Measurements from ENCODE around the gene CHST9. TPM values are rescaled to one million over a fixed set of nuclear protein-coding genes. Genes with fewer than 3 reads are reported as not detected.
"Not testable (repeated sequence)": the region's sequence is repeated elsewhere in the genome, so short reads cannot be mapped to it uniquely, and the experiment has no call there.

CHST9 gene
- total and polyA plus RNA-seq, 9 donors, result 0.09 to 0.47 (median 0.33) TPM

DNA sequence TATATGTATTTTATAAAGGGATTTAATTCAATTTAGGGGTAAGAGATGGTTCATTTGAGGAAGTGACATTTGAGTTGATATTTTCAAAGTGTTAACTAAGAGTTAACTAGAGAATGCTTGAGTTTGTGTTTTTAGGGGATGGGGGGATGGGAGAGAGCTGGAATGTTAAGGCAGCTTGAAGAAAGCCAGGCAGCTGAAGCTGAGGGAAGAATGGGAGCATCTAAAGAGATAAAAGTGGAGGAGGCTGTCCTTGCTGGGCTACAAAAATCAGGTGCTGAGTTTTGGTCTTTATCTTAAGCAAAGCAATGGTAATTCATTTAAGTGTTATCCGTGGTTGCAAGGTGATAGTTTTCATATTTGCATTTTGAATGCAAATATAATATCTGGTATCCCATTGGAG lies 9.2 kb downstream of the CHST9 start:
- Histone ChIP-seq H3K4me3 (ENCODE audit: low read length) (no peak overlapping the region), H3K27ac (ENCODE audit: low read length) (no peak overlapping the region), H3K36me3 (ENCODE audit: control insufficient read depth, insufficient read depth, low read length) (no peaks in the 10 kb centered on the region), H3K27me3 (ENCODE audit: control insufficient read depth, insufficient read depth, low read length) (no peaks in the 10 kb centered on the region), H3K9me3 (replicated peaks; ENCODE audit: control insufficient read depth, low read depth, low read length) (no peaks in the 10 kb centered on the region), H3K4me1 (ENCODE audit: control insufficient read depth, insufficient read depth, low read length) (no peaks in the 10 kb centered on the region)
- DNase-seq, result no peak
- WGBS (ENCODE audit: insufficient coverage), result no CpG with 5 or more reads among the region's 1 CpG

DNA sequence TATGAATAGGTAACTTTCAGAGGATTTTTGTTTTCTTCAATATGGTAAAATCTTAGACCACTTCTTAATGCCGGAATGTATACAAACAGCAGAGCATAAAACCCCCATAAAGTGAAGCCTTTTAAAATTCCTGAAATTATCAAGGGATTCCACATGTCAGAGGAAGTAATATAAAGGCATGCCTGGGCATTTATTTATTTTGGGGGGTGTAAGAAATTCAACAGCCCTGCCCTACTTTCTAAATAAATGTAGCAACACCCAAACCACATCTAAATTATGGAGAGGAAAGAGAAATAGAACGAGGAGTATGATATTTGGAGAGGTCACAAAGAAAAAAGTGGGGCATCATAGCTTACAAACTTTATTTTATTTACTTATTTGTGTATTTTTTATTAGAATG lies 9.9 kb downstream of the CHST9 start:
- Histone ChIP-seq H3K4me1 (ENCODE audit: control insufficient read depth, insufficient read depth, low read length) (no peaks in the 10 kb centered on the region), H3K4me3 (ENCODE audit: low read length) (no peak overlapping the region), H3K27me3 (ENCODE audit: control insufficient read depth, insufficient read depth, low read length) (no peaks in the 10 kb centered on the region), H3K36me3 (ENCODE audit: control insufficient read depth, insufficient read depth, low read length) (no peaks in the 10 kb centered on the region), H3K9me3 (replicated peaks; ENCODE audit: control insufficient read depth, low read depth, low read length) (no peaks in the 10 kb centered on the region), H3K27ac (ENCODE audit: low read length) (no peak overlapping the region)
- no peak for DNase-seq
- WGBS (ENCODE audit: insufficient coverage), result no CpG with 5 or more reads among the region's 2 CpGs

DNA sequence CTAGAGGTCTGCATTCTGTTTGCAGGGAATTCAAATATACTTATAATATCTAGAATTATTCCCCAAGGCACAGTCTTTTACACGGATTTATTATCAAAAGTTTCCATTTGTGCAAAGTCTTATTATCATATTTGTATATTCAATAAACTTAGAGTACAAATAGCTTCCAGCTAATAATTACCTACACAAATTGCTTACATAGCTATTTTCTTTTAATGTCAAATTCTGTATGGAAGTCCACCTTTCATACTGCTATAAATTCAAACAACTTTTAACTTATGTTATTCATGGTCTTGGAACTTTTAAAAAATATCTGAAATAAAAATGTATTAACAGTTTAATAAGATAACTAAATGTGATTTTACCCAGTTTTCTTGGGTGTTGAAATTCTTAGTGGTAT lies 13.1 kb downstream of the CHST9 start:
- H3K27me3 ChIP-seq (ENCODE audit: control insufficient read depth, insufficient read depth, low read length), result no peaks in the 10 kb centered on the region
- no CpG with 5 or more reads among the region's 1 CpG for WGBS (ENCODE audit: insufficient coverage)

DNA sequence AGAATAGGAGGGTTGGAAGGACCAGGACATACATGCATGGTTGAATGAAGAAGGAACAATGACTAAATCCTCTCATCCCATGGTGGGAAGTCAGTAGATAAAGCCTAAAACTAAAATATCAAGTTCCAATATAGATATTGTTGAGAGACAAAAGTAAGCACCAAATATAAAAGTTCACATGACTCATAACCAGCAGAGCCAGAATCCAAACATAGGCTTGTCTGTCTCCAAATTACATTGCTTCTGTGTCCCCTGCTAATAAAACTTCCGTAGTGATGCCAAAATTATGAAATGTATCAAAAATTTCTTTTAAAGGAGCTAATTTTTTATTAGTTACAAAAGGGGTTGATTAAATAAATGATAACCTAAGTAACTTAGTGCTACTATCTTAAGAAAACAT lies 19.7 kb downstream of the CHST9 start:
- H3K4me3 ChIP-seq (ENCODE audit: low read length), result no peak overlapping the region
- no CpG with 5 or more reads among the region's 1 CpG for WGBS (ENCODE audit: insufficient coverage)

More for the DNA sequence above, 13.1 kb downstream of the CHST9 start:
- H3K27ac ChIP-seq (ENCODE audit: low read length), result no peak overlapping the region
- no peak for DNase-seq
- H3K4me3 ChIP-seq (ENCODE audit: low read length), result no peak overlapping the region
- H3K4me1 ChIP-seq (ENCODE audit: control insufficient read depth, insufficient read depth, low read length), result no peaks in the 10 kb centered on the region
- H3K9me3 ChIP-seq (replicated peaks; ENCODE audit: control insufficient read depth, low read depth, low read length), result no peaks in the 10 kb centered on the region
- no peaks in the 10 kb centered on the region for H3K36me3 ChIP-seq (ENCODE audit: control insufficient read depth, insufficient read depth, low read length)

DNA sequence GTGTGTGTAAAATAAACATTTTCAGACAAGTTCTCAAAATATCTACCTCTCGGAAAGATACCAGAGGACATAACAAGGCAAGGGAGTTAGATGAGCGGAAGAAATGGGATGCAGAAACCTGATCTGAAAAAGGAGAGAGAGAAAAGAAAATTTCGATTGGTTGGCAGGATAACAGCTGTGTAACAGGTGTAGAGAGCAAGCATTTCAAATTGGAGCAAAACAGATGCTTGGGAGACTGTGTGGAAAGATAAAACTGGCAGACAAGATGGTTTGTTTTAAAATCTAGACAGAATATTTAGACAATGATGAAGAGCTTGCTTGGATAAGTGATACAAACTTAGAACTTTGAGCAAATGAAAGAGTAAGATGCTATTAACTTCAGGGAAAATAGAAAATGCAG lies 20.2 kb downstream of the CHST9 start:
- 70% methylated on average over 2 of the region's 3 CpGs for WGBS (ENCODE audit: insufficient coverage)
- Histone ChIP-seq H3K27ac (ENCODE audit: low read length) (no peak overlapping the region), H3K9me3 (replicated peaks; ENCODE audit: control insufficient read depth, low read depth, low read length) (no peaks in the 10 kb centered on the region), H3K27me3 (ENCODE audit: control insufficient read depth, insufficient read depth, low read length) (no peaks in the 10 kb centered on the region), H3K4me3 (ENCODE audit: low read length) (no peak overlapping the region), H3K4me1 (ENCODE audit: control insufficient read depth, insufficient read depth, low read length) (no peaks in the 10 kb centered on the region), H3K36me3 (ENCODE audit: control insufficient read depth, insufficient read depth, low read length) (no peaks in the 10 kb centered on the region)
- DNase-seq, result peak; percentile 7

More for the DNA sequence above, 19.7 kb downstream of the CHST9 start:
- no peak for DNase-seq
- Histone ChIP-seq H3K27ac (ENCODE audit: low read length) (no peak overlapping the region), H3K27me3 (ENCODE audit: control insufficient read depth, insufficient read depth, low read length) (no peaks in the 10 kb centered on the region), H3K9me3 (replicated peaks; ENCODE audit: control insufficient read depth, low read depth, low read length) (no peaks in the 10 kb centered on the region), H3K4me1 (ENCODE audit: control insufficient read depth, insufficient read depth, low read length) (no peaks in the 10 kb centered on the region), H3K36me3 (ENCODE audit: control insufficient read depth, insufficient read depth, low read length) (no peaks in the 10 kb centered on the region)

DNA sequence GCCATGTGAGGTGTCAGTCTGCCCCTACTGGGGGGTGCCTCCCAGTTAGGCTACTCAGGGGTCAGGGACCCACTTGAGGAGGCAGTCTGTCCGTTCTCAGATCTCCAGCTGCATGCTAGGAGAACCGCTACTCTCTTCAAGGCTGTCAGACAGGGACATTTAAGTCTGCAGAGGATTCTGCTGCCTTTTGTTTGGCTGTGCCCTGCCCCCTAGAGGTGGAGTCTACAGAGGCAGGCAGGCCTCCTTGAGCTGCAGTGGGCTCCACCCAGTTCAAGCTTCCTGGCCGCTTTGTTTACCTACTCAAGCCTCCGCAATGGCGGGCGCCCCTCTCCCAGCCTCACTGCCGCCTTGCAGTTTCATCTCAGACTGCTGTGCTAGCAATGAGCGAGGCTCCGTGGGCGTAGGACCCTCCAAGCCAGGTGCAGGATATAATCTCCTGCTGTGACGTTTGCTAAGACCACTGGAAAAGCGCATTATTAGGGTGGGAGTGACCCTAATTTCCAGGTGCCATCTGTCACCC lies 21.9 kb downstream of the CHST9 start:
- H3K4me1 ChIP-seq (ENCODE audit: control insufficient read depth, insufficient read depth, low read length); DNase-seq: not testable (repeated sequence)
- 97% methylated on average over 8 of the region's 12 CpGs for WGBS (ENCODE audit: insufficient coverage)

DNA sequence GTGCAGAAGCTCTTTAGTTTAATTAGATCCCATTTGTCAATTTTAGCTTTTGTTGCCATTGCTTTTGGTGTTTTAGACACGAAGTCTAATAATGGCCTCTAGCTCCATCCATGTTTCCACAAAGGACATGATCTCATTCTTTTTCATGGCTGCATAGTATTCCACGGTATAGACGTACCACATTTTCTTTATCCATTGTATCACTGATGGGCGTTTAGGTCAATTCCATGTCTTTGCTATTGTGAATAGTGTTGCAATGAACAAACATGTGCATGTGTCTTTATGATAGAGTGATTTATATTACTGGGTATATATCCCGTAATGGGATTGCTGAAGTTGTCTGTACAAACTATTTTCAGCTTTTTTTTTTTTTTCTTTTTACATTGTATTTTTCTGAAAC lies 35.9 kb downstream of the CHST9 start:
- WGBS (ENCODE audit: insufficient coverage), result no CpG with 5 or more reads among the region's 5 CpGs
- not testable (repeated sequence) for H3K36me3 ChIP-seq (ENCODE audit: control insufficient read depth, insufficient read depth, low read length); H3K4me1 ChIP-seq (ENCODE audit: control insufficient read depth, insufficient read depth, low read length); H3K27me3 ChIP-seq (ENCODE audit: control insufficient read depth, insufficient read depth, low read length); H3K27ac ChIP-seq (ENCODE audit: low read length); H3K4me3 ChIP-seq (ENCODE audit: low read length); H3K9me3 ChIP-seq (replicated peaks; ENCODE audit: control insufficient read depth, low read depth, low read length); DNase-seq

More for the DNA sequence above, 21.9 kb downstream of the CHST9 start:
- not testable (repeated sequence) for H3K27me3 ChIP-seq (ENCODE audit: control insufficient read depth, insufficient read depth, low read length); H3K36me3 ChIP-seq (ENCODE audit: control insufficient read depth, insufficient read depth, low read length); H3K9me3 ChIP-seq (replicated peaks; ENCODE audit: control insufficient read depth, low read depth, low read length); H3K27ac ChIP-seq (ENCODE audit: low read length); H3K4me3 ChIP-seq (ENCODE audit: low read length)

DNA sequence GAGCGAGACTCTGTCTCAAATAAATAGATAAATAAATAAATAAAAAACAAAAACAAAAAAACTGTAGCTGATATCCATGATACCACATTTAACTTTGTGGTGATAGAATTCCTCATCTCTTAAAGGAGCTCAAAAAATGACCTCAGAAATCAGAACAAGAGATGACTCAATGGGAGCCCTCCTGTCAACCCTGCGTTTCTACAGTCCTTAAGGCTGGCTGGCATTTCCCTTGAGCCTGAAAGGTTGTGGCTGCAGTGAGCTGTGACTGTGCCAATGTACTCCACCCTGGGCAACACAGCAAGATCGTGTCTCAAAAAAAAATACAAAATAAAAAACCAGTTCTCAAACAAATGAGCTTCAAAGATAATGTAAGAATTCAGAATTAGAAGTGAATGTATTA lies 40.4 kb downstream of the CHST9 start:
- H3K36me3 ChIP-seq (ENCODE audit: control insufficient read depth, insufficient read depth, low read length), result no peaks in the 10 kb centered on the region
- H3K4me1 ChIP-seq (ENCODE audit: control insufficient read depth, insufficient read depth, low read length), result no peaks in the 10 kb centered on the region
- no peak for DNase-seq
- no peaks in the 10 kb centered on the region for H3K27me3 ChIP-seq (ENCODE audit: control insufficient read depth, insufficient read depth, low read length)
- no CpG with 5 or more reads among the region's 3 CpGs for WGBS (ENCODE audit: insufficient coverage)
- peaks cover 3% of the 10 kb centered on the region for H3K9me3 ChIP-seq (replicated peaks; ENCODE audit: control insufficient read depth, low read depth, low read length)
- no peak overlapping the region for H3K4me3 ChIP-seq (ENCODE audit: low read length)
- H3K27ac ChIP-seq (ENCODE audit: low read length), result no peak overlapping the region

DNA sequence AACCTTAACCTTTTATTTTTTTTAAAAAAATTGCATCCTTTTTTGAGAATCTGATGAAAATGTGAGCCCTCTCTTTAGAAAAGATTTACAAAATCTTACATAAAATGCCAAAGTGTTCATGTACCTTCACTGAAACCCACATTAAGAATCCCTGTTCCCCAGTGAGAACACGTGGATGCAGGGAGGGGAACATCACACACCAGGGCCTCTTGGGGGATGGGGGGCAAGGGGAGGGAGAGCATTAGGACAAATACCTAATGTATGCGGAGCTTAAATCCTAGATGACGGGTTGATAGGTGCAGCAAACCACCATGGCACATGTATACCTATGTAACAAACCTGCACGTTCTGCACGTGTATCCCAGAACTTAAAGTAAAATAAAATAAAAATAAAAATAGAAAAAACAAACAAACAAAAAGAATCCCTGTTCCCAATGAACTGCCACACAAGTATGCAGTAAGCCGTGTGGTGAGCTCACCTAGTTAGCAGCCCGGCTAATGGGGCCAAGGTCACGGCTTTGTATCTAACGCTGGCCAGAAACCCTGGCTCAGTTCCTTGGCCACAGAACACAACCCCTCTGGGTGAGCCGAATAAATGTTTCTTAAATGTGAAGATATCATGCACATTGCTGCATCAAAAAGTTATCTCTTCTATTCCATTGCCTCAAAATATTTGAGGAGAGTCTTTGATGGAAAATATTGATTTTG lies 41.4 kb downstream of the CHST9 start:
- no peak for DNase-seq
- no peaks in the 10 kb centered on the region for H3K4me1 ChIP-seq (ENCODE audit: control insufficient read depth, insufficient read depth, low read length)
- H3K4me3 ChIP-seq (ENCODE audit: low read length), result no peak overlapping the region
- H3K27me3 ChIP-seq (ENCODE audit: control insufficient read depth, insufficient read depth, low read length), result no peaks in the 10 kb centered on the region
- no CpG with 5 or more reads among the region's 10 CpGs for WGBS (ENCODE audit: insufficient coverage)
- peaks cover 3% of the 10 kb centered on the region for H3K9me3 ChIP-seq (replicated peaks; ENCODE audit: control insufficient read depth, low read depth, low read length)
- no peak overlapping the region for H3K27ac ChIP-seq (ENCODE audit: low read length)
- H3K36me3 ChIP-seq (ENCODE audit: control insufficient read depth, insufficient read depth, low read length), result no peaks in the 10 kb centered on the region

DNA sequence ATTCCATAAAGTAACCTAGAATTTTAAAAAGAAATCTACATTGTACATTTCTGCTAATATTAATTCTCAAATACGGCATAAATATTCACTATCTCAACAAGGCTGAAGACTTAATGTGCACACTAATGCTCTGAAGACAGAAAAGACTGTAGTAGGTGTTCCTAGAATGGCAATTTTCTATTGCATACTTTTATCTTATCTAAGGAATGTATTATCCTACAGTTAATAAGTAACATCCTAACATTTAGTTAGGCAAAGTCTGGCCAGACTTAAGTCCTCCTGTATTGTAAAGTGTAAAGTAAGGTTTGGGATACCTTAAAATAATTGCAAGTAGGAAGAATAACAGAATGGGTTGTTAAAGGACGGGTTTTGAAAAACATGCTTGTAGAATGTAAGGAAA lies 42.2 kb downstream of the CHST9 start:
- H3K36me3 ChIP-seq (ENCODE audit: control insufficient read depth, insufficient read depth, low read length), result no peaks in the 10 kb centered on the region
- H3K4me1 ChIP-seq (ENCODE audit: control insufficient read depth, insufficient read depth, low read length), result no peaks in the 10 kb centered on the region
- H3K9me3 ChIP-seq (replicated peaks; ENCODE audit: control insufficient read depth, low read depth, low read length), result peaks cover 2% of the 10 kb centered on the region
- no CpG with 5 or more reads among the region's 2 CpGs for WGBS (ENCODE audit: insufficient coverage)
- no peak for DNase-seq
- no peak overlapping the region for H3K4me3 ChIP-seq (ENCODE audit: low read length)
- no peak overlapping the region for H3K27ac ChIP-seq (ENCODE audit: low read length)
- H3K27me3 ChIP-seq (ENCODE audit: control insufficient read depth, insufficient read depth, low read length), result no peaks in the 10 kb centered on the region

DNA sequence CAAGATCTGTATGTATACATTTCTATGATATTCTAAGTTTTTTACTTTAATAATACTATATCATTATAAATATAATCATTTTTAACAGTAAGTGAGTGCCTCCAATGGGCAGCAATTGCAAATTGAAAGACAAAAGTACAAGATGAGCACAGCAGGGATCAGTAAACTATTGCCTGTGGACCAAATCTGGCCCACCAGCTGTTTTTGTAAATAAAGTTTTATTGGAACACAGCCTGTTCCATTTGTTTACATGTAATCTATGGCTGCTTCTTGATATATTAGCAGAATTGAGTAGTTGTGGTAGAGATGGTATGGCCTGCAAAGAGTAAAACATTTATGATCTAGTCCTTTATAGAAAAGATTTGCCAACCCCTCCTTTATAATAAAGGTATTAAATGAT lies 43.2 kb downstream of the CHST9 start:
- Histone ChIP-seq H3K9me3 (replicated peaks; ENCODE audit: control insufficient read depth, low read depth, low read length) (no peaks in the 10 kb centered on the region), H3K36me3 (ENCODE audit: control insufficient read depth, insufficient read depth, low read length) (no peaks in the 10 kb centered on the region), H3K27me3 (ENCODE audit: control insufficient read depth, insufficient read depth, low read length) (no peaks in the 10 kb centered on the region), H3K4me3 (ENCODE audit: low read length) (no peak overlapping the region), H3K4me1 (ENCODE audit: control insufficient read depth, insufficient read depth, low read length) (no peaks in the 10 kb centered on the region), H3K27ac (ENCODE audit: low read length) (no peak overlapping the region)
- no peak for DNase-seq

Measured in muscle of leg (tissue), 11 donors.